Fibroblast of mammary gland (primary cell): ENCODE measurements around the gene WWOX.

Experiments used
- DNase-seq: peaks from one replicate; pipeline ENCODE4 v3.0.0-alpha.2; 2010; ENCODE audit warnings: low read depth
- H3K4me3 ChIP-seq: 2 replicates; pipeline ENCODE4 v1.5.1; 2011; ENCODE audit warnings: low read depth, mild to moderate bottlenecking, low read length, moderate library complexity; ENCODE audit not compliant: control insufficient read depth
- CTCF ChIP-seq: conservative IDR thresholded peaks from 2 replicates; pipeline ENCODE4 v1.5.1; 2011; ENCODE audit warnings: low read depth, low read length, inconsistent platforms; ENCODE audit not compliant: control insufficient read depth, insufficient read depth

WWOX gene

DNA sequence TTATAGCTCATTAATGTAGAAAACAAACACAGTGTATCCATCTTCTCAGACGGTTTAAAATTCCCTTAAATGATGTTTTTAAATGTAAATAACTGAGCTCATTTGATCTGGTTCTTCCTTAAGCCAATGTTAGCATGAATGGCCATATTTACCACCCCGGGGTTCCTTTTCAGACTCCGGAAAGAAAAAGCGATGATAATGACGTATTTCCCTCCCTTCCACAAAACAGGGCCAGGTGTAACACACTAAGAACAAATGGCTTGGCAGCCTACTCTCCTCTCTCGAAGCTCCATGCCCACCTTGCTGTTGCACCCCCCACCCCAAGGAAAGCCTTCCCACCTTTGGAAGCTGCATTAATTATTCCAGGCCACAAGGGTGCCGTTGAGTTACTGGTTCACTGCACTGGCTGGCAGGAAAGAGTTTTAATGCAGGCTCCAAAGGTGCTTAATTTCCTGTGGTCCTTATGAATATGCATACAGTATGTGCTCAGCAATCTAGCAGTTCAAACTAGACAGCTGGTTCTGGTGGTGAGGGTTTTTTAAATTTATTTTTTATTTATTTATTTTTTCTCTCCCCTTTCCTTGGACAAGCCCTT is 378.9 kb downstream of the WWOX start:
- DNase-seq = peak; percentile 0
- no peak overlapping the region for H3K4me3 ChIP-seq
- peak; percentile 34 for TF ChIP-seq CTCF

- TF ChIP-seq CTCF = no peak
- DNase-seq = no peak
- H3K4me3 ChIP-seq = no peak overlapping the region
These were observed 380.3 kb downstream of the WWOX start for GRCh38 chr16:78479723-78480122.

GRCh38 chr16:78480588-78480987 is 381.1 kb downstream of the WWOX start:
- TF ChIP-seq CTCF = no peak

DNA sequence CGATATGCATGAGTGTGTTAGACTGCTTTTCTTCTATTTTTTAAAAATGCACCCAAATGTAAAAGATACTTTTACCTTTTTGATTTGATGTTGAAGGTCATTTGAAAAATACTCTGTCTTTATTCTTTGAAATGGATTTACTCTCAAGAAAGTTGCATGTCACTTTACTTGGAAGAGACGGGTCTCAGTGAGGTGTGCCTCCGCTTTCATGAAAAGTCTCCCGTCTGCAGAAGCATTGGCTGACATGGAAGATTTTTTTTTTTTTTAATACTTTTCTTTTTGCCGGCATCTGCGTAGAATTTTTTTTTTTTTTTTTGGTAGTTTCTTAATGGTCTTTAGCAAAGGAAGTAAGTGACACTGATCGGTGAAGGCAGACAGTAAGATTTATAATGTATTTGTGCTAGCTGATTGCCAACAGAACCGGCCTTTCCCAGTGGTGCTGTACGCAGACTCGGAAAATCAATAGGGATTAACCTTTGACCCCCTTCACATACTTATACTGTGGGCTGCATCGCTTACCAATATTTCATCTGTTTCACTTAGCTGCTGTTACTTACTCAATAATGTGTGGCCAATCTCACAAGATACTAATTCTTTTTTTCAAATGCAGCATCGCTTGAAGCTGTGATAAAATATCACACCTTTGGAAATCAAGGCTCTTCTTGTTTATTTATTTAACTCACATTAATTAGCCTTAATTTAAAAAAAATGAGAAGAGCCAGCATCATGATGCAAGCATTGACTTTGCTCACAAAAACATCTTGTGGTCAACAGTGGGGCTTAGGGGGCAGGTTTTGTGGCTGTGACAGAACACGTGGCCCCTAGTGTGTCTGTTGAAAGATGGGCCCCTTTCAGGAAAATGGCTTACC is 383.9 kb downstream of the WWOX start:
- no peak overlapping the region for H3K4me3 ChIP-seq
- no peak for TF ChIP-seq CTCF
- no peak for DNase-seq

More at GRCh38 chr16:78480588-78480987, 381.1 kb downstream of the WWOX start:
- DNase-seq = no peak
- no peak overlapping the region for H3K4me3 ChIP-seq

DNA sequence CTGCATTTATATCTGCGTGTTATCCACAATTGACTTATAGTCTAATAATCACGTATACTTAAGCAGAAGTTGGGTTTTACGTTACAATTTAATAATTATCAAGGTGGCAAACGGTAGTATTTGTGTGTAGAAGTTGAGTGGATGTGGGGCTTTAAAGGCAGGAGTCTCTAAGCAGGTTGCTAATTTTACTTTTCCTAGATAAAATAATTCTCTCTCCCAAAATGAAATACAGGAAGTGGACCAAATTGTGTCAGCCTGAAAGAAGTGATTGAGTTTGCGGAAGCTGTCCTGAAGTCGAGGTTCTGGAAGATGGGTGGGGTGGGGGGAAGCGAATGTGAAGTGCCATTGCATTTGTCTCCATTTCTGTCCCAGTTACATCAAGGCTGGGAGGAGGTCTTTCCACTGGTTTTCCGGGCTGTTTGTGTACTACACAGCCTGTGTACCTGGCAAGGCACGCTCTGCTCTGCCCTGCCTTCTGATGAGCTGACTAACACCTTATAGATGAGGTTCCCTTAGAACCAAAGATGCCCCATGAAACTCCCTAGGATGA is 385.1 kb downstream of the WWOX start:
- TF ChIP-seq CTCF = no peak
- H3K4me3 ChIP-seq = no peak overlapping the region
- no peak for DNase-seq

DNA sequence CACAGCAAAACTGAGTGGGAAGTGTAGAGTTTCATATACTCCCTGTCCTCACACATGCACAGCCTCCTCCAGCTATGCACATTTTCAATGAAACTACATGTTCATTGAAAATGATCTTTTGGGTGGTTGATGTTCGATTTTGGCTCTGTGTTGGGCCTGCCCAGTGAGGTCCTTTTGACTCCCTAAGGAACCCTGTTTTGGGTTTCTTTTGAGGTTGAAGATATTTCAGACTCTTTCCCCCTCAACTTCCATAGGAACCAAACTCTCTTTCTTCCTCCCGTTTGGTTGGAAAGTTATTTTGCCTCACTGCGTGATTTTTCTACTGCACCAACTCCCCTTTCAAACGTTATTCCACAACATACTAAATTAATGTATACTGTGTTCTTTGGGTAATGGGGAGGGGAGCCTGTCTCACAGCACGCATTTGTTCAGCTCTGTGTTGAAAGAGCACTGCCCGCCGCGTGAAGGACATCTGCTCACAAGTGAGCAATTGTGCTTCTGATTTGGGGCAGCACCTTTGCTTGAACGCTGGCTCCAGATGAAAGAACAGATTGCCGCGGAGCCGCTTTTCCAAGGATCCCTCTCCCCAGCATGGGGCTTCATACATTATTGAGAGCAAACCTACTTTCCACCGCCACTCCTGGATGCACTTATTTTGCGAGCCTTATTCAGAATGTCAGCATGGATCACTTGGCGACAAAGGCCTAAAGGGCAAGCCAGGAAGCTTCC is 385.9 kb downstream of the WWOX start:
- H3K4me3 ChIP-seq = no peak overlapping the region
- no peak for TF ChIP-seq CTCF
- no peak for DNase-seq
